Measurements from ENCODE around the gene HMCN1. TPM values are rescaled to one million over a fixed set of nuclear protein-coding genes. Genes with fewer than 3 reads are reported as not detected.

The HMCN1 gene
- total RNA-seq, 1 experiment from 2014 or later: under 0.01 TPM

DNA sequence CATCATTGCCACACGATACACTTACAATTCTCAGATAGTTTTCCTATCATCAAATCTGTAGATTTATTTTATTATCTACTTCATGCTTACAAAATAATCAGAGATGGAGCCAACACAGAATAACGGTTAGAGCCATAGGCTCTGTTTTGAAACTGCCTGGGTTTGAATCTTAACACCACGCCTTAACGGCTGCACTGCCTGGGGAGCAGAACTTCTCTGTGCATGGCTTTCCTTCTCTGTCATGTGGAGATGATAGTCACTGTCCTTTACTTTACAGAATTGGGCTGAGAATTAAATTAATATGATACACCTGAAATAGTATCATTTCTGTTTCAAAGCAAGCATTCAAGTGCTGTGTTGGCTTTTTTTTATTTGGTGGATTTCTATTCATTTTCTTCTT lies 177.8 kb downstream of the HMCN1 start:
- no peak for DNase-seq (ENCODE audit: low read depth)

DNA sequence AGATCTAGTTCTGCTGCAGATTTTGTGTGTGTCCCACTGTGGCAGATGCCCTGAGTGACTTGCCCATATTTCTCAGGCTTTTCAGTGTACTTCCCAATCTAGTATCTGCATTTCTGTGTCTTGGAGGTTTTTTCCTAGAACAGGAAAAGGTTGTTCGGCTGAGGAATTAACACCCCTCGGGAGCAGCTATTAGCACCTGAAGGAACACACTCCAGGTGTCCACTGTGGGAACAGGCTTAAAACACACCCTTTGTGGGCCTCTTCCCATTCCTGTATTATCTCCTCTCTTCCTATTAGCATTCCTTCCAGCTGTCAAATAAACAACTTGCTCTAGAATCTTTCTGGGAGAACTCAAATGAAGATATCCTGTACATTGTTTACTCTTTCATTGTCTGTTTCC lies 178.3 kb downstream of the HMCN1 start:
- DNase-seq (ENCODE audit: low read depth): no peak

DNA sequence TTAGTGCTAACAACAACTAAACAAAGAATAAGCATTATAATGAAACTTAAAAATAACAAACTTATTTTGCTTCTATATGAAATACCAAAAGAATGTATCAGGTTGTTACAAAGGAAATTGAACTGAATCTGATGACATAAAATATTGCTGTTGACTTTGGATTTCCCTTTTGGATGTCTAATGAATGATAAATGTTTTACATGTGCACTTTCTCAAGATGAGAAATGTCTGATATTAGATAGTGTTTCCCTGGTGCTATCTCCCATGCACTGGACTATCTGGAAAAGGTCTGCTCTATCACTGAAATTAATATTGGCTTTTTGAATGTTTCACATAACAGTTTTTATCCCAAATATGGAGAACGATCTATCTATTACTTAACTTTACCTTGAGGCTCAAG lies 179.9 kb downstream of the HMCN1 start:
- no peak for DNase-seq (ENCODE audit: low read depth)

DNA sequence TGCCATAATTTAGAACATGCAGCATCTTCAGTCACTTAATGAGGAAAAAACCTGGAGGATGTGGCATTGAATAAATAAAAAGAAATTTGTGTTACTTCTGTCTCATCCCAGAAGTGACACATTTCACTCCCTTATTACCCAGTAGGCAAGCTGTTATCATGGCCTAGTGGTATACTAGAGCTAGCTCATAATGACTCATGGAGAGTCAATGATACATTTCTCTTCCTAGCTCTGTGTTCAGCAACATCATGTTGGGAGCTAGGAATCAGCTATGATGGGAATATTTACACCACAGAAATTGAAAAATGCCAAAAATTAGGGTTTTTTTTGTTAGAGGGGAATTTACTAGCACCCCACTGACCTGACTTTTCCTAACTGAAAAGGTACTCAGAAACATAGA lies 182.7 kb downstream of the HMCN1 start:
- no peak for DNase-seq (ENCODE audit: low read depth)

DNA sequence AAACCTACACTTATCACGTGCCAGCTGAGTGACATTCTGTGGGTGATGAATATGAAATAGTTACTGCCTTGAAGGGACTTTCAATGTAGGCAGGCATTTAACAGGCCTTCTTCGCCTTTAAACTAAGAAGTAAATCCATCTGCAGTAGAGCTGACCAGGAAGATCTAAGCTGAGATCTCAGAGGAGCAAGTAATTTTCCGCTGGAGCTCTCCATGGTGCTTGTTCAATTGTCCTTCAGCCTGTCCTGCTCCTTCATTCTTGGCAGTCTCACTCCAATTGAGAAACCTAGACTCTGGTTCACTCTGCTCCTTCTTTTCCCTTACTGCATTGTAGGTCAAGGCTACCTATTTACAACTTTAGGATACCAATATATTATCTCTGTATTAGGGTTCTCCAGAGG lies 183.5 kb downstream of the HMCN1 start:
- DNase-seq (ENCODE audit: low read depth): peak; percentile 41

DNA sequence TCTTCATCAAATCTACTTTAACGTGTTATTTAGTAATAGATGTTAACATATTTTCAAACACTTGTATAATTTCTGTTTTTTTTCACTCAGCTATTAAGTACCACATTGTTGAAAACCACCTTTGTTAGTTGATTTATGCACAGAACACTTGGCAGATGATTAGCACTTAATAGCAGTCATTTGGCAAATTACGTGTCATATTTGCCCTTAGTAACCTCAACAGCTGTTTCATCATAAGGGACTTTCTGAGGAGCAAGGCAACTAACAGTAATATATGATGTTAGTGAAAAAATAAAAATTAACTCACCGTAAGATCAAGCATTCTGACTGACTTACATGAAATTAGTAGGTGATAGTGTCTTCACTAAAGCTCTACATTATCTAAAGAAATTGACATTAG lies 186.4 kb downstream of the HMCN1 start:
- no peak for DNase-seq (ENCODE audit: low read depth)

DNA sequence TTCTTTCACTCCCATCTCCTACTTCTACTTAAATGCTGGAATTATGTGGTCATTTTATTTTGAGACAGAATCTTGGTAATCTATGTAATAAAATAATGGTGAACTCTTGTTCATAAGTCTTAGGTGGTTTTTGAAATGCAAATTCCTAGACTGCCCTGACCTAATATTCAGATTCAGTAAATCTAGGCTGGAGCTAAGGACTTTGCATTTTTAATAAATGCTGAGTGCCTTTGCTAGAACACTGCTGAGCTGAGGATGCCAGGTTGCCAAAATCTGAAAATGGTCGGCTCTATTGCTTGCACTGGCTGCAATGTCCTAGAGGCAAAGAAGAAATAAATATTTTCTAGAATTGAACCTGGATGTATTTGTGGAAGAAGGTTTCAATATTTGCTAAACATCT lies 187.4 kb downstream of the HMCN1 start:
- DNase-seq (ENCODE audit: low read depth): no peak

DNA sequence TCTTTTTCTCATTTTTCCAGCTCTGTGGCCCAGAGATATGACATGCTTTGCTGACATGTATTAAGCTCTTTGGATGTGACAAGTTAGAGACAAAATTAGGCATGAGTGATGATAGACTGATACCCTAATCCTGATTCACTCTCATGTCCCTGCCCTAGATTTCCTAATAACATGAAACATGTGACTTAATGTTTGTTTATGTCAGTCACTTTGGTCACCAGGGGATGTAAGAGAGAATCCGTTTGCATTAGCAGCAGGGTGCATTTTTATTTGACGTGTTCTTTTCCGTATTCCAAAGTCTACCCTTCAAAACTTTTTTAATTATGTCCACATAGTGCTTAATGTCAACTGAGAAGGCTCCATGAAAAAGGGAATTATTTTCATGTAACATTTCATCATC lies 192.4 kb downstream of the HMCN1 start:
- DNase-seq (ENCODE audit: low read depth): no peak

DNA sequence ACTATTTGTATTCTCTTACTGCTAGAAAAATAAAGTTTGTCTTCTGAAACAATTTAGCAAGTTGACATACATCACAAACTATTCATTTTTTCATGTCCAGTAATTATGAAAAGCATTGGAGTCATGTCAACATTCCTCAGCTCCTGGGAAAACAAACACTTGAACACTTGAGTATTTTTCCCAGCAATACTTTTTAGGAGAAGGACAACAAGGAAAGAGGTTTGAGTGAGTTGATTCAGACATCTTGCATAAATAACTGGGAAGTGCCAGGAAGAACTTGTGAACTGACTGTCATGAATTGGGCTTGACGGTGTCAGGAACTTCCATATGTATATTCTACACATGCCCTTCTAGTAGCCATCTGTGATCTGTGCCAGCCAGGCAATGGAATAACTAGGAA lies 195.6 kb downstream of the HMCN1 start:
- DNase-seq (ENCODE audit: low read depth): no peak

DNA sequence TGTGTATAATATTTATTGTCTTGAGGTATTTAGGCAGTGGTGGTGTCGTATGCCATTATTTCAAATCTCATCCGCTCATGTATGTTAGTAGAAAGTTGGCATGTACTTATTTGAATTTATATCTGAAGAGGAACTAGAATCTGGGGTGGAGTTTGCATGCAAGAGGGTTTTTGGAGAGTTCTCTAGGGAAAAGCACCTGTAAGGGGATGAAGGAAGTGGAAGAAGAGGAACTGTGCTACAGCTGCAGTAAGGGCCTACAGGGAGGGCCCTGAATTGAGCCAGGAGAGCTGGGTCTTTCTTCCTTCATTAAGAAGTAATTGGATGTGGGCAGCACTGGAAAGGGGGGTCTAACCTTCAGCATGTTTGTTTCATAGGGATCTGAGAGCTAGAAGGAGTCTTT lies 197.2 kb downstream of the HMCN1 start:
- DNase-seq (ENCODE audit: low read depth): no peak

DNA sequence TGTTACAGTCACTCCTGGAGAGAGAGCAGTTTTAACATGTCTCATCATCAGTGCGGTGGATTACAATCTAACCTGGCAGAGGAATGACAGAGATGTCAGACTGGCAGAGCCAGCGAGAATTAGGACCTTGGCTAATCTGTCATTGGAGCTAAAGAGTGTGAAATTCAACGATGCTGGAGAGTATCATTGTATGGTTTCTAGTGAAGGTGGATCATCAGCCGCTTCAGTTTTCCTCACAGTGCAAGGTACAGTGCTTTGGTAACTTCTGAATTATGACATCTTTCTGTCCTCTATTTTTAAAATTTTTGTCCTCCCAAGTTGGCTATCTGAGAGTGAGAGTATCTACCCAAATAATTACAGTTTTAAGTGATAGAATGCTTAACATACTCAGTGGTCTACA lies 199.4 kb downstream of the HMCN1 start:
- DNase-seq (ENCODE audit: low read depth): no peak

DNA sequence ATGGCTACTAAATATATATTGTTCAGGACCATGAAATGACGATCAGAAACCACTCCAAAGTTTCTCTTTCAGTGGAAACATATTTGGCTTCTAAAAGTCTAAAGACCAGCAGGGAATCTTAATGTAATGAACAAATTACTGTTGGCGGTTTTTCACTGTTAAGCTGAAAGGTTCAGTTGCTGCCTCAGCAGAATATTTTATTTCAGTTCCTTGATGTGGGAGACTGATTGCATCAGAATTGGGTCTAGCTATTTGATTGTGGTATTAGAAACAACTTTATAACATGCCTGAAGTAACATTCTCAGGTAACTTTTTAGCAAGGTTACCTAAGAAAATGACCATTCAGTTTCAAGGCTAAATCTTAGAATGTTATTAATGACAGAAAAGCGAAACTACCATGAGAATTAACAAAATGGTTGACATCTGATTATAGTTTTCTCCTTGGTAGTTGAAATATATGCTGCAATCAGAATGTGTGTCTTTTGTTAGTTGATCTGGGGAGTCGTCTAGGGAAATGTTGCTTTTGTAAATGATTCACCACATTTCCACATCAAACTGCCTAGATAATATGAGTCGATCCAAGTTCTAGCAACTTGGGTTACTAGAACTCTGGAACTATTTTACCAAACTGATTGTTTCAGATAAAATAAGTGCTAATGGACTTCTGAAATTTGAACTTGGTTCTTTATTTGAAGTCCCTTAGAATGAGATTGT lies 200.4 kb downstream of the HMCN1 start:
- DNase-seq (ENCODE audit: low read depth): peak; percentile 6

DNA sequence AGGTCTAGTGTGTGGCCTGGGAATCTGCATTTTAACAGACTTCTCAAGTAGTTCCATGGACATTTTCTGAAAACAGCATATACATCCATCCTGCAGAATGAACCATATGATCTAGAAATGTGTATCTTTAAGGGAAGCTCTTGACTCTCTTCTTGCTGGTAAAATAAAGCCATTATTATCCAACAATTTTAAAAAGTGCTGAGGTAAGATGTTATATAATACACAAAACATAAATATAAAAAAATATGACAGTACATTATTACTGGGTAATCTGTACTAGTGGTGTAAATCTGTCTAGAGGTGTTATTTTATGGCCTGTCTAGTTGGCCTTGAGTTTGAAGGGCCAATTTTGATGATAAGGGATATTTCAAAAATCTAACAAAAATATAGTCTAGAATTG lies 201.2 kb downstream of the HMCN1 start:
- DNase-seq (ENCODE audit: low read depth): no peak

DNA sequence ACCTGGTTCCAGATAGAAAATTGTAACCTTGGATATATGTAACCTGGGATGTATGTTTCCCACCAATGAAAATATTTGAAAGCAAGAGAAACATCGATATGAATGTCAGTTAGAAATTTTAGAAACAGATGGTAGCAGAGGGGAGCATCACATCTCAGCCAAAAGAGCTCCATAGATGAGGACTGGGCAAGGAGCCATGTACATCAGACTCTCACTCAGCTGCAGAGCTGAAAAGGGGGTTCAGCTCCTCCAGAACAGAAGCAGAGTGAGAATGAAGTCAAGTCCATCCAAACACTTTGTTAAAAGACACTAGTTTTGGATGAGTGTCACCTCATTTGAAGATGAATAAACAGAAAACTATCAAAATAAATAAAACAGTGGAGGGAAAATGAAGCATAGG lies 202.4 kb downstream of the HMCN1 start:
- DNase-seq (ENCODE audit: low read depth): no peak

DNA sequence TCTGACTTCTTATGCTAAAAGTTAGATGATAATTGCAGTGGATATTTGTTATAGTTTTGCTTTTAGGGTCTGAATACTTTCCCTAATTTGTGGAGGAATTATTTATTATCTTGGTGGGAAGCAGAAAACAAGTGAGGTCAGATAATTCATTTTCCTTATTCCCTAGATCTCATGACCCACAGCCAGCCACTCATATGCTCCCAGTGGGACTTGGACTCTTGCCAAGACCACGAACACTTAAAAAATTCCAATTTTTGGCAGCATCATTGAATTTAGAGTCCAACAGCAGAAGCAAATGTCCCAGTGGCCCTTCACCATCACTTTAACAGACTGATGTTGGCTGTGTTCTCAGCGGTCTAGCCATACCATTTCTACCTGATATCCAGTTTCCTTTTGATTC lies 204.2 kb downstream of the HMCN1 start:
- DNase-seq (ENCODE audit: low read depth): no peak

DNA sequence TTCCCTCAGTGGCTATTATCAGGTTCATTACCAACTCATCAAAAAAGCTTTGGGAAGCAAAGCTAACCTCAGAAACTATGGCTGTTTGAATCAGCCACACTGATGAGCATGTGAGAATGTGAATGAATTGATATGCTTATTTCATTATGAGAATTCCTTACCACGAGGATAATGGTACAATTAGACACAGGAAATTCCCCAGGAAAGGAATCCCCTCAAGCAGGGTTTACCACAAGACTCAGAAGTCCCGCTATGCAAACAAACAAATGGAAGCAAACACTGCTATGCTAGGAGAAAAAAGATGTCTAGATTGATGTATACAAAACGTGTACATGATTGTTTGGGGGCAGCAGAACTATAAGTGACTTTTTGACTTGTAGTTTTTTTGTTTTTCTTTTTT lies 205.0 kb downstream of the HMCN1 start:
- DNase-seq (ENCODE audit: low read depth): no peak

DNA sequence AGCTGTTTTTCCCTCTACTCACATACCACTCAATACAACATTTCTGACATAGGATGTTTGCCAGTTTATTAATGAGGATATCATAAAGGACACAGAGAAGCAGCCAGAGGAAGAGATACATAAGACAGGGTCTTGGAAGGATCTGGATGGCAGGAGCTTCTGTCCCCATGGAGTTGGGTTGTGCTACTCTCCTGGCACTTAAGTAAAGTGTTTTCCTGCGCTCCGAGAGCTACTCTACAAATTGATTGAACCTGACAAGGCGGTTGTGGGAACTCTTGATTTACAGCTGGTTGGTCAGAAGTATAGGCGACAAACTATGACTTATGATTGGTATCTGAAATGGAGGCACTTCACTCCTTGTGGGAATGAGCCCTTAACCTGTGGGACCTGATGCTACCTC lies 208.8 kb downstream of the HMCN1 start:
- DNase-seq (ENCODE audit: low read depth): no peak

DNA sequence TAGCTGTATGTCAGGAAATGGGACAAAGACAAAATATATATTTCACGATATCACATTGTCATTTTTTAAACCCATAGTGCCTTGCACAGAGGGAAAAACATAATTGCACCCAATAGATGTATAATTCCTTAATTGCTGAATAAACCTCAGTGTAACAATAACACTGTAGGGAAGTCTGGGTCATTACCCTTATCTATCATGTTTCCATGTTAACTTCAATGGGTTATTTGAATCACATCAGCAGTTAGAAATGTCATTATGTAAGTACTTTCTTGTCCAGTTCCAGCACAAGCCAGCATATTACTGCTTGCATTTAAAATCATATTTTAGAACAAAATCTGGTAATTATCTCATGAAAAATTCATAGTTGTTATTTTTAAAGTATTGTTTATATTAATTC lies 222.7 kb downstream of the HMCN1 start:
- DNase-seq (ENCODE audit: low read depth): no peak

DNA sequence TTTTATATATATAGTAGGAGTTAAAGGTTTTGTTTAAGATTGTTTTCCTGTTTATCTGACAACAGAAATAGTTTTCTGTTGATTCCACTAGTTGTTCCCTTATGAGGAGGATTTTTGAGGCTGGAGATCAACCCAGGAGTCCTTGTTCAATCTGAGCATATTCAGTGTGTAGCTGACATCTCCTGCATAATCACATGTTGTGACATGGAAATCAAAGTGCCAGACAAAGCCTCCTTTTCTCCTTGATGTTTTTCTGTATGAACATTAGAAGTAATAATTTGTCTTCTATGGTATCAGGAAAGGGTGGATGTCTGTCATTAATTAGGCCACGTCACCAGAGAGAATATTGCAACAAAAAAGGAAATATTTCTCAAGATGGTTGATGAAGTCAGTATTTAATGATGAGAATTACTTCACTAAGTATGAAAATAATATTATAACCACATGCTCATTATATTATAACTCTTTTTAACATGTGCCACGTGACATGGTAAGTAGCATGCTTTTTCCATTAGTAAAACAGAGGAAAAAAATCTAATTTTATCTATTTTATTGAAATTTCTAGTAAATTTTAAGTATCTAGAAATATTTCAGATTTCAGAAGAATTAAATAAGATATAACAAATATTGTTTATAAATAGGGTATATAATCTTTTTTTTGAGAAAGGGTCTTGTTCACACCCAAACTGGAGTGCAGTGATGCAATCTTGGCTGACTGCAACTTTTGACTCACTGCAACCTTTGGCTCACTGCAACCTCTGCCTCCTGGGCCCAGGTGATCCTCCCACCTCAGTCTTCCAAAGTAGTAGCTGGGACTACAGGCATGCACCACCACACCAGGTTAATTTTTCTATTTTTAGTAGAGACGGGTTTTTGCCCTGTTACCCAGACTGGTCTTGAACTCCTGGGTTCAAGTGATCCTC lies 223.5 kb downstream of the HMCN1 start:
- no peak for DNase-seq (ENCODE audit: low read depth)

DNA sequence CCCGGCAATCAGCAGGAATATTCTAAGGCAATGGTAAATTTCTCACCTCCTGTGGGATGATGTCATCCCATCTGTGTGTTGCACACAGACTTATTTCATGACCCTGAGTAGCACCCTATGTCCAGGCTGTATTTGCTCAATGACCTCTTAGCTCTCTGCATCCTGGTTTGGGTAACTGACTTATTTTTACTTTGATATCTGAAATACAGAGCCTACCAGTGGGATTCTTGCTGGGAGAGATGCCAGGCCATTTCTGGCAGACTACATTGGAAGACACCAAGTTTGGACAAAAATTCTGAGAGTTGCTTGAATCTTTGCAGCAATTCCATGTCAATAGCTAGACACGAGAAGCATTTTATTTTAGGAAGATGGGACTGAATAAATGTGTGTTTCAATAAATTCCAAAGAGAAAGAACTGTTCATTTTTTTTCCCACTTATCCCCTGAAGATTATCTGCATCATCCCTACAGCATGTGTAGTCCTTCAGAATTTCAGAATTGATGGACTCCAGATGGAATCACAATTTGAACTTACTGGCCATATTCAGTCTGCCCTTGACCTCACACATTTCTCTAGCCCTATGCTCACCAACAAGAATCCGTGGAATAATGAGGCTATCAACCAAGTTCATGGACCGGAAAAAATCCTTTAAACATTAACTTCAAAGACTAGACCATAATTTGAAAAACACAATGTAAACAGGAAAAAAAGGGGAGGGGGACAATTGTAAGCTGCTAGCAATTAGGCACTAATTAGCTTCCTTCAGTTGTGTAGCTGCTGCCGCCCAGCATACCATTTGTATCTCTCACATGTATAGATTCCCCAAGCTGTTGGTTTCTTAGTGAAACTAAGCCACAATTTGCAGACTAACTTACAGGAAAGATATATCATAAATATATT lies 226.5 kb downstream of the HMCN1 start:
- DNase-seq (ENCODE audit: low read depth): no peak

DNA sequence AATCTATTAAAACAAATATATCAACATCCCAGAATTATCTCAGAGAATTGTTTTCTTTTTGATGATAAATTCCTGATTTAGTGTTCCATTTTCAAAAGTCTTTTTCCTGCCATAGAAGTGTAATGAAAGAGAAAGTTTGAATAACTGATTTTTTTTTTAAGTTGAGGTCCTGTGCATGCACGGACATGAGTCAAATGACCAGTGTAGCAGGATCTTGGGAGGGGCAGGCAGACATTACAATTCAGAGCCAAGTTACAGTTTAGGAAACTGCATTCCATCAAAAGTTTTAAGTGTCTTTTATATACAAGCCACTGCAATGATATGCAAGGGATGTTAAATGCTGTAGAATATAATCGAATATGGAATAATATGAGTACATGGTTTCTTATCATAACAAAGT lies 227.5 kb downstream of the HMCN1 start:
- no peak for DNase-seq (ENCODE audit: low read depth)

DNA sequence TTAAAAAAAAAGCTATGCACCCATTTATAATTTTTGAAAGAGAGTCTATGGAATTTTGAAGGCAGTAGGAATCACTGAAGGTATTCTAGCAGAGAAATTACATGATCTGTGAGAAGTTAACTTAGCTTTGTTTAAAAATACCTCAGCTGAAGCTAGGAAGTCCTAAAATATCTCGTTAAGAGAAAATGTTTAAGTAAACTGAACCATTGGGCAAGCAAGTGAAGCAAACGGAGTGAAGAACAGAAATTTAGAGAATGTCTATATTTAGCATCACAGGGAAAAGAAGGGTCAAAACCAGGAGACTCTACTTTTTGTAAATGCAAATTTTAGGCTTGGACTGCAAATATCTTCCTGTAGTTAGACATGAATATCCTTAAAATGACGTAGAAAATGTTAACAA lies 230.8 kb downstream of the HMCN1 start:
- no peak for DNase-seq (ENCODE audit: low read depth)

Data from LHCN-M2 (cell line).